Mesenchymal stem cell (in vitro differentiated cells and primary cell): ENCODE results near the gene MPPE1.

Source experiments
- DNase-seq: peaks from one replicate; pipeline ENCODE4 v3.0.0-alpha.2; 2013
- H2AFZ ChIP-seq: one replicate; pipeline ENCODE4 v1.6.1; 2013; ENCODE audit warnings: low read depth, mild to moderate bottlenecking, control low read depth, inconsistent platforms, low read length, moderate library complexity
- H2AK5ac ChIP-seq: 2 replicates; pipeline ENCODE4 v1.6.1; 2013; ENCODE audit warnings: low read length, moderate library complexity, mild to moderate bottlenecking, inconsistent platforms; ENCODE audit not compliant: severe bottlenecking
- H2BK120ac ChIP-seq: one replicate; pipeline ENCODE4 v1.6.1; 2013; ENCODE audit warnings: low read depth, mild to moderate bottlenecking, inconsistent platforms, low read length, moderate library complexity
- H2BK12ac ChIP-seq, 2 experiments: one replicate each; pipeline ENCODE4 v1.6.1; 2013; ENCODE audit warnings: inconsistent platforms in 2 of 2, low read length in 2 of 2, mild to moderate bottlenecking in 2 of 2, moderate library complexity in 2 of 2, control low read depth in 1 of 2
- H2BK15ac ChIP-seq: one replicate; pipeline ENCODE4 v1.6.1; 2013; ENCODE audit warnings: mild to moderate bottlenecking, low read depth, inconsistent platforms; ENCODE audit not compliant: poor library complexity, severe bottlenecking
- H2BK5ac ChIP-seq: 2 replicates; pipeline ENCODE4 v1.6.1; 2013; ENCODE audit warnings: low read depth, mild to moderate bottlenecking, low read length, control low read depth, inconsistent platforms; ENCODE audit not compliant: poor library complexity, severe bottlenecking
- H3K14ac ChIP-seq, 2 experiments: one replicate each; pipeline ENCODE4 v1.6.1; 2013; ENCODE audit warnings: inconsistent platforms in 2 of 2, low read length in 2 of 2, control low read depth in 1 of 2, mild to moderate bottlenecking in 1 of 2, moderate library complexity in 1 of 2
- H3K18ac ChIP-seq, 2 experiments: one replicate each; pipeline ENCODE4 v1.6.1; 2013; ENCODE audit warnings: inconsistent platforms in 2 of 2, low read length in 2 of 2, control low read depth in 1 of 2, low read depth in 1 of 2, mild to moderate bottlenecking in 1 of 2
- H3K23ac ChIP-seq, 2 experiments: one replicate each; pipeline ENCODE4 v1.6.1; 2013; ENCODE audit warnings: inconsistent platforms in 2 of 2, low read length in 2 of 2, mild to moderate bottlenecking in 2 of 2, moderate library complexity in 2 of 2, control low read depth in 1 of 2
- H3K27ac ChIP-seq: 2 replicates; pipeline ENCODE4 v1.5.1; 2013; ENCODE audit warnings: mild to moderate bottlenecking, moderate library complexity, low read length, control low read depth, inconsistent platforms; ENCODE audit not compliant: poor library complexity, severe bottlenecking
- H3K27me3 ChIP-seq, 2 experiments: 2 replicates each; pipeline versions ENCODE4 v1.6.1 to v1.7.0; 2013; ENCODE audit warnings: low read length in 2 of 2, mild to moderate bottlenecking in 2 of 2, moderate library complexity in 2 of 2, control low read depth in 1 of 2, inconsistent platforms in 1 of 2; ENCODE audit not compliant: control insufficient read depth in 1 of 2, insufficient read depth in 1 of 2
- H3K36me3 ChIP-seq, 2 experiments: 2 replicates each; pipeline versions ENCODE4 v1.6.1 to v1.7.0; 2013; ENCODE audit warnings: low read length in 2 of 2, control low read depth in 1 of 2, inconsistent platforms in 1 of 2, low read depth in 1 of 2, mild to moderate bottlenecking in 1 of 2; ENCODE audit not compliant: insufficient read depth in 2 of 2, control insufficient read depth in 1 of 2
- H3K4ac ChIP-seq, 2 experiments: one replicate each; pipeline ENCODE4 v1.6.1; 2013; ENCODE audit warnings: inconsistent platforms in 2 of 2, low read length in 2 of 2, mild to moderate bottlenecking in 2 of 2, moderate library complexity in 2 of 2, control low read depth in 1 of 2, low read depth in 1 of 2
- H3K4me1 ChIP-seq: 2 replicates; pipeline ENCODE4 v1.6.1; 2013; ENCODE audit warnings: low read depth, low read length, control low read depth; ENCODE audit not compliant: control insufficient read depth, insufficient read depth
- H3K4me2 ChIP-seq: 2 replicates; pipeline ENCODE4 v1.6.1; 2013; ENCODE audit warnings: low read length, mild to moderate bottlenecking, inconsistent platforms; ENCODE audit not compliant: poor library complexity, severe bottlenecking
- H3K4me3 ChIP-seq, 2 experiments: 2 replicates each; pipeline versions ENCODE4 v1.5.1 to v1.7.0; 2013; ENCODE audit warnings: low read length in 2 of 2, mild to moderate bottlenecking in 2 of 2, control low read depth in 1 of 2, low read depth in 1 of 2; ENCODE audit not compliant: insufficient read depth in 1 of 2
- H3K79me1 ChIP-seq: replicated peaks from 2 replicates; pipeline ENCODE4 v1.6.1; 2013; ENCODE audit warnings: mild to moderate bottlenecking, control low read depth, low read length, inconsistent platforms; ENCODE audit not compliant: poor library complexity, severe bottlenecking
- H3K9ac ChIP-seq: 2 replicates; pipeline ENCODE4 v1.7.0; 2013; ENCODE audit warnings: mild to moderate bottlenecking, low read length, moderate library complexity
- H3K9me3 ChIP-seq: 2 replicates; pipeline ENCODE4 v1.7.0; 2013; ENCODE audit warnings: mild to moderate bottlenecking, low read length; ENCODE audit not compliant: control insufficient read depth
- H4K8ac ChIP-seq: one replicate; pipeline ENCODE4 v1.6.1; 2013; ENCODE audit warnings: inconsistent platforms, mild to moderate bottlenecking, low read length, moderate library complexity
- H4K91ac ChIP-seq: one replicate; pipeline ENCODE4 v1.6.1; 2013; ENCODE audit warnings: mild to moderate bottlenecking, low read length, inconsistent platforms
- WGBS: methylation state at CpG from one replicate; pipeline ENCODE4 v1.1.7; 2013; ENCODE audit warnings: mixed read lengths; 5-methylcytosine and 5-hydroxymethylcytosine counted together

Gene MPPE1

GRCh38 chr18:11871501-11871900 is 36.6 kb downstream of the MPPE1 start:
- Histone ChIP-seq H2BK120ac (no peak overlapping the region), H3K14ac (no peak overlapping the region), H3K18ac (no peak overlapping the region), H4K8ac (no peak overlapping the region), H3K9ac (no peak overlapping the region), H3K79me1 (no peaks in the 10 kb centered on the region), H3K4me3 (no peak overlapping the region), H3K23ac (no peak overlapping the region), H3K36me3 (no peaks in the 10 kb centered on the region), H2BK12ac (no peak overlapping the region), H3K4ac (no peak overlapping the region), H3K27me3 (no peaks in the 10 kb centered on the region), H2AFZ (no peak overlapping the region), H4K91ac (no peak overlapping the region), H3K4me1 (peaks cover 5% of the 10 kb centered on the region), H3K4me2 (no peak overlapping the region), H2AK5ac (no peak overlapping the region), H3K9me3 (no peaks in the 10 kb centered on the region), H2BK15ac (no peak overlapping the region), H2BK5ac (no peak overlapping the region), H3K27ac (no peak overlapping the region)
- 68% methylated on average over 3 of the region's 5 CpGs for WGBS
- no peak for DNase-seq

- Histone ChIP-seq H3K9me3 (no peaks in the 10 kb centered on the region), H3K23ac (no peak overlapping the region), H4K91ac (no peak overlapping the region), H2BK12ac (no peak overlapping the region), H3K18ac (no peak overlapping the region), H3K79me1 (no peaks in the 10 kb centered on the region), H3K27me3 (no peaks in the 10 kb centered on the region), H3K4ac (no peak overlapping the region), H3K9ac (no peak overlapping the region), H3K36me3 (no peaks in the 10 kb centered on the region), H2AK5ac (no peak overlapping the region), H3K4me1 (peaks cover 3% of the 10 kb centered on the region), H3K4me3 (no peak overlapping the region), H2BK5ac (no peak overlapping the region), H3K14ac (no peak overlapping the region), H2AFZ (no peak overlapping the region), H4K8ac (no peak overlapping the region), H2BK15ac (no peak overlapping the region), H3K4me2 (no peak overlapping the region), H2BK120ac (no peak overlapping the region), H3K27ac (no peak overlapping the region)
- DNase-seq = no peak
- WGBS = 96% methylated on average over 8 of the region's 8 CpGs
These were observed 39.9 kb downstream of the MPPE1 start for GRCh38 chr18:11868230-11868629.

DNA sequence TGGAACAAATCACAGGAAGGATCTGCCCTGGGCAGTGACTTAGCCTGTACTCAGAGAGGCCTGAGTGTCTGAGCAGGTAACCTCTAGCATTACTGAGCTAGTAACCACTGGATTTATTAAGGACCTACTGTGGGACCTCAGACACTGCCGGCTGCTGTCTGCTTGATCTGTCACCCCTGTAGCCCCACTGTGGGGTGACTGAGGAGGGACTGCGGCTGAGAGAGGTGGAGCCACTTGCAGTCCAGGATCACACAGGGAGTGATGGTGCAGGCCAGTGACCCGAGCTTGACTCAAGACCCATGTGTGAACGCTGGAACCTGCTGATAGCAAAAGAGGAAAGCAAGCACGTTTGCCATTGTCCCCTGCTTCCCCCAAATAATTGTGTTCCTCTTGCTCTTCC is 41.4 kb downstream of the MPPE1 start:
- Histone ChIP-seq H2BK12ac (no peak overlapping the region), H2BK5ac (no peak overlapping the region), H3K4ac (no peak overlapping the region), H3K4me2 (no peak overlapping the region), H2BK120ac (no peak overlapping the region), H3K36me3 (no peaks in the 10 kb centered on the region), H4K8ac (peak overlapping the region; percentile 7), H2AK5ac (no peak overlapping the region), H3K27ac (no peak overlapping the region), H3K9me3 (no peaks in the 10 kb centered on the region), H3K14ac (no peak overlapping the region), H3K4me3 (no peak overlapping the region), H3K4me1 (no peaks in the 10 kb centered on the region), H2BK15ac (no peak overlapping the region), H2AFZ (no peak overlapping the region), H4K91ac (no peak overlapping the region), H3K18ac (no peak overlapping the region), H3K23ac (no peak overlapping the region), H3K27me3 (no peaks in the 10 kb centered on the region), H3K9ac (no peak overlapping the region), H3K79me1 (no peaks in the 10 kb centered on the region)
- no peak for DNase-seq
- WGBS = 93% methylated on average over 5 of the region's 5 CpGs

DNA sequence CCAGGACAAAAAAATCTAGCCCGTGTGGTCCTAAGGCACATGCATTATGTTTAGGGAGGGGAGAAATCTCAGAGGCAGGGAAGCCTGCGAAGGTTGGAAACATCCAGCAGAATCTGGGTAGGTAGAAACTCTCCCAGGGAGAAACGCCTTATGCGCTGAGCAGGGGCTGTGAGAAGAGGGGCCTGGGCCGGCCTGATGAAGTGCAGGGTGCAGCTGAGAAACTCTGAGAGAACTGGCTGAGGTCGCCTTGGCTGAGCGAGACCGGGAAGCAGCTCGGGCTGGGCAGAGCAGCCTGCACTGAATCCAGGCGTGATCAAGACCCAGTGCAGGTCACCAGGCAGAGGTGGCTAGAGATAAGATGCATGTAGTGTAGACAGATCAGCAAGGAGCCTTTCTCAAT is 41.8 kb downstream of the MPPE1 start:
- no peak overlapping the region for H4K8ac ChIP-seq
- no peak overlapping the region for H3K4me3 ChIP-seq
- H3K18ac ChIP-seq = no peak overlapping the region
- no peak overlapping the region for H2AFZ ChIP-seq
- H2BK15ac ChIP-seq = no peak overlapping the region
- no peaks in the 10 kb centered on the region for H3K79me1 ChIP-seq
- H2AK5ac ChIP-seq = no peak overlapping the region
- H4K91ac ChIP-seq = no peak overlapping the region
- H3K14ac ChIP-seq = no peak overlapping the region
- no peak overlapping the region for H3K27ac ChIP-seq
- H2BK120ac ChIP-seq = no peak overlapping the region
- no peaks in the 10 kb centered on the region for H3K4me1 ChIP-seq
- H3K4ac ChIP-seq = no peak overlapping the region
- H3K23ac ChIP-seq = no peak overlapping the region
- no peaks in the 10 kb centered on the region for H3K27me3 ChIP-seq
- H2BK5ac ChIP-seq = no peak overlapping the region
- H3K9ac ChIP-seq = no peak overlapping the region
- no peaks in the 10 kb centered on the region for H3K9me3 ChIP-seq
- WGBS = 81% methylated on average over 10 of the region's 10 CpGs
- H3K36me3 ChIP-seq = no peaks in the 10 kb centered on the region
- no peak for DNase-seq
- no peak overlapping the region for H3K4me2 ChIP-seq
- H2BK12ac ChIP-seq = no peak overlapping the region
